Measurements from ENCODE around the gene C14orf132. TPM values are rescaled to one million over a fixed set of nuclear protein-coding genes. Genes with fewer than 3 reads are reported as not detected.

Gene C14orf132
- total RNA-seq, 1 donor from 2014 or later = 38.2 TPM

DNA sequence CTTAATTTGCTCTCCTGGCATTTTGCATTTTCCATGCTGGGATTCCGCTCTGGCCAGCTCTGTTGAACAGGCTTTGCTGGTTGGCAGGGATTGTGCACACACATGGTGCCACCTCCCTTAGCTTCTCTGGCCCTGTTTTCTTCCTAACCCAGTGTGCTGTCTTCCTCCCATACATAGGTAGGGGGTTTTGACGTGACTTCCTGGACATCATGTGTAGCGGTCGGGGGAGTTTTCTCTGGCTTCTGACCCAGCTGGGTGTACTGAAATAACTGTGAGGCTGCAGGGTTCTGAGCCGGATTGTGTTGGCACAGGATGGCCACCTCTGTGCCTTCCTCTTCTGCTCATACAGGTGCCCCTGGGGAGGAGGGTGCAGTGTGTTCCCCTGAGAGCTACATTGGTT is 25.7 kb downstream of the C14orf132 start:
- DNase-seq (ENCODE audit: low read depth, low spot score) = no peak
- Mint-ChIP-seq H3K27me3 (ENCODE audit: low read depth) (no peaks in the 10 kb centered on the region), H3K36me3 (ENCODE audit: low read depth) (no peaks in the 10 kb centered on the region), H3K4me3 (no peak overlapping the region), H3K9me3 (no peaks in the 10 kb centered on the region), H3K4me1 (peaks cover 7% of the 10 kb centered on the region), H3K27ac (ENCODE audit: unreplicated experiment) (no peak overlapping the region)
- TF ChIP-seq, protein P1, sequence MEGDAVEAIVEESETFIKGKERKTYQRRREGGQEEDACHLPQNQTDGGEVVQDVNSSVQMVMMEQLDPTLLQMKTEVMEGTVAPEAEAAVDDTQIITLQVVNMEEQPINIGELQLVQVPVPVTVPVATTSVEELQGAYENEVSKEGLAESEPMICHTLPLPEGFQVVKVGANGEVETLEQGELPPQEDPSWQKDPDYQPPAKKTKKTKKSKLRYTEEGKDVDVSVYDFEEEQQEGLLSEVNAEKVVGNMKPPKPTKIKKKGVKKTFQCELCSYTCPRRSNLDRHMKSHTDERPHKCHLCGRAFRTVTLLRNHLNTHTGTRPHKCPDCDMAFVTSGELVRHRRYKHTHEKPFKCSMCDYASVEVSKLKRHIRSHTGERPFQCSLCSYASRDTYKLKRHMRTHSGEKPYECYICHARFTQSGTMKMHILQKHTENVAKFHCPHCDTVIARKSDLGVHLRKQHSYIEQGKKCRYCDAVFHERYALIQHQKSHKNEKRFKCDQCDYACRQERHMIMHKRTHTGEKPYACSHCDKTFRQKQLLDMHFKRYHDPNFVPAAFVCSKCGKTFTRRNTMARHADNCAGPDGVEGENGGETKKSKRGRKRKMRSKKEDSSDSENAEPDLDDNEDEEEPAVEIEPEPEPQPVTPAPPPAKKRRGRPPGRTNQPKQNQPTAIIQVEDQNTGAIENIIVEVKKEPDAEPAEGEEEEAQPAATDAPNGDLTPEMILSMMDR (conservative IDR thresholded peaks at IDR 0.05) = no peak

DNA sequence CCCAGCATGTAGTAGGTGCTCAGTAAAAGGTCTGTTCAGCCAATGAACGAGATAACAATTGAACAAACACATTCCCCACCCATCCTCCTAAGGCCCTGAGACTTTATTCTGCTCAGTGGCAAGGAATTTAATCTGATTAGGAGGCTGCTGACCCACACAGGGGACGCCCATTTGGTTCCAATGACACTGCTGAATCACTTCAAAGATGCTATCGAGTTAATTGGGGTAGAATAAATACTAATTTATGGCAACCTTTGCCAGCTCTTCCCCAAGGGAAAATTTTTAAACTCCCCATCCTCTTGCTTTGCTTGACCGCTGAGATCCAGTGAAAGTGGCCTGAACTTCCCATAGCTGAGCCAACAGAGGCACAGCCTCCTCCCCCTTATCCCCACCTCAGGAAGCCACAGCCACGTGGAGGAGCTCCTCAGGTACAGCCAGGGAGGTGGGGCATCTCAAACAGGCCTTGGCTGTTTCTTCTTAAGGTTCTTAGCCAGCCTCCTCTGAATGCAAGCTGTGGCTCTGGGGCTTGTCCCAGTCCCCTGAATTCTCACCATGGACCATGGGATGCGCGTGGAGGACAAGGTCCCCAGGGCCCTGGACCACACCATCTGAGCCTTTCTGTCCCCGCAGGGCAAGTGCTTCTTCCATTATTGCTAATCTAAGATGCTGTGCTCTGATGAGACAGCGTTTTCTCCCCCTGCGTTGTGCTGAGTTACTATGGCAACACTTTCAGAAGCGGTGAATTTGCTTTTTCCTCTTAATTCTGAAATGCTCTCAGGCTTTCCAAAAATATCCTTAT is 26.7 kb downstream of the C14orf132 start:
- Mint-ChIP-seq H3K27ac (ENCODE audit: unreplicated experiment) (no peak overlapping the region), H3K9me3 (no peaks in the 10 kb centered on the region), H3K36me3 (ENCODE audit: low read depth) (peaks cover 1% of the 10 kb centered on the region), H3K4me1 (peaks cover 7% of the 10 kb centered on the region), H3K4me3 (no peak overlapping the region), H3K27me3 (ENCODE audit: low read depth) (no peaks in the 10 kb centered on the region)
- no peak for DNase-seq (ENCODE audit: low read depth, low spot score)
- TF ChIP-seq, protein P1 (conservative IDR thresholded peaks at IDR 0.05) = no peak

DNA sequence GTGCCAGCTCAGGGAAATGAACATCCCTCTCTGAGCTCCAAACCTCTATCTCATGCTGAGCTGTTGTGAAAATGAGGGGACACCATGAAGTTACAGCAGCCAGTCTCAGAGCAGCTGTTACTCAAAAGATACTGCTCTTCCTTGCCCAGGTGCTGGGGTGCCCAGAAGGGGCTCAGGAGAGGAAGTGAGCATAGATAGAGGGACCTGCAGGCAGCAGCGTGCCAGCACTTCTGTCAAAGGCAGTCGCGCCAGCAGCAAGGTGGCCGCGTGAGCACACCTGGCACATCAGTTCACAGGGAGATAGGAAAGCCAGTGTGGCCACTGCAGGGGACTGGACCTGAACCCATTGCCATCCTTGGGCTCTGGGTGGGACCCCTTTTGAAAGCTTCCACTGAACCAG is 27.8 kb downstream of the C14orf132 start:
- TF ChIP-seq, protein P1 (conservative IDR thresholded peaks at IDR 0.05) = no peak
- Mint-ChIP-seq H3K27me3 (ENCODE audit: low read depth) (no peaks in the 10 kb centered on the region), H3K4me1 (peaks cover 7% of the 10 kb centered on the region), H3K36me3 (ENCODE audit: low read depth) (peaks cover 3% of the 10 kb centered on the region), H3K27ac (ENCODE audit: unreplicated experiment) (peak overlapping the region; percentile 52), H3K9me3 (no peaks in the 10 kb centered on the region), H3K4me3 (no peak overlapping the region)
- no peak for DNase-seq (ENCODE audit: low read depth, low spot score)

DNA sequence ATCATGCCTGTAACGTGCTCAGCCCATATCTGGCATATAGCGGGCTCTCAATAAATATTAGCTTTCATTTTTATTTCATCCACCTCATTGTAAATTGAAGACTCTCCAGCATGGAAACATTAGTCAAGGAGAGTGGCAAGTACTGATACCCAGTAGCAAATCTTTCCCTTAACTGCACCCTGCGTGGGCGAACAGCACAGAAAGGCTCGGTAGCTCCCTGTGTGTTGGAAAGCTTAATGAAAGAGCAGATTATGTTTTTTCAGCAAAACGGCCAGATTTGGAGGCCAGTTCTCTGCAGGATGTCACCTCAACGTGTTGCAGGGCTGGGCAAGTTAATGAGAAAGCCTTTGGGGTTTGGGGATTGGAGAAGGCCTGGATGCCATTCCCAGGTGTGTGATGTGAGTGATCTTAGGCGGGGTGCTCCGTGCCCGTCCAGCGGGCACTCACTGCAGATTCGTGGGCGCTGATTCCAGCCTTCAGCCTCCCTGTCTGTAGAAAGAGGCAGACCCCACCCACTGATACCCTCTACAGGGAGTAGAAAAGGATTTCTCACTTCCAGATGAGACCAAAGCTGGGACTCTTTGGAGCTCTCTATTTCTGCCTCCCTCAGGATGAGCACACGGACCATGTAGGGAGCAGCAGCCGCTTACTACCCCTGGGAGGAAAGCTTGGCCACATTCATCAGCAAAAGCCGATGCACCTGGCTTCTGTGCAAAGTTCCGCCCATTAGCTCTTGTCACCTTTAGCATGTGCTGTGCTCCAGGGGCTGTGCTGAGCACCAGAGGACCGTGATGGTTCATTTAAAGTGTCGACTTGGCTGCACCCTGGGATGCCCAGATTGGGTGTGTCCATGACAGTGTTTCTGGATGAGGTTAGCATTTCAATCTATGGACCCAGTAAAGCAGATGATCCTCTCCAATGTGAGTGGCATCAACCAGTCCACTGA is 29.1 kb downstream of the C14orf132 start:
- TF ChIP-seq, protein P1 (conservative IDR thresholded peaks at IDR 0.05) = no peak
- Mint-ChIP-seq H3K27ac (ENCODE audit: unreplicated experiment) (no peak overlapping the region), H3K27me3 (ENCODE audit: low read depth) (no peaks in the 10 kb centered on the region), H3K36me3 (ENCODE audit: low read depth) (peaks cover 5% of the 10 kb centered on the region), H3K9me3 (peaks cover 2% of the 10 kb centered on the region), H3K4me1 (peaks cover 7% of the 10 kb centered on the region), H3K4me3 (no peak overlapping the region)
- no peak for DNase-seq (ENCODE audit: low read depth, low spot score)

DNA sequence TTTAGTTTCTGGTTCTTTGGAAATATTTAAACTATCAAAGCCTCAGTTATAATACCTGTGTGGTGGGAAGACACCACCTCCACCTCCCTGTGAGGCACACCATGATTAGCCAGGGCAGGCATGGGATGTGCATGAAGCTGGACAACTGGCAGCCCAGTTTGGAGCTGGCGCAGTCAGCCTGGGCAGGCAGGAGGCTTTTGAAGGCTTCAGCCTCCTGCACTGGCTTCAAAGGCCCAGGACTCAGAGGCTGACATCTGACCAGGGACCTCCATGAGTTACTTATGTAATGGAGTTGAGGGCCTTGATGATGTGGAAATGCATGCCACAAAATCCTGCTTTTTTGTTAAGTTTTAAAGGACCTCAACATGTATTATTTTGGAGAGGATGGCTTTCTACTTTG is 30.3 kb downstream of the C14orf132 start:
- Mint-ChIP-seq H3K9me3 (peaks cover 6% of the 10 kb centered on the region), H3K36me3 (ENCODE audit: low read depth) (peaks cover 9% of the 10 kb centered on the region), H3K27ac (ENCODE audit: unreplicated experiment) (no peak overlapping the region), H3K4me3 (no peak overlapping the region), H3K27me3 (ENCODE audit: low read depth) (no peaks in the 10 kb centered on the region), H3K4me1 (peaks cover 7% of the 10 kb centered on the region)
- TF ChIP-seq, protein P1 (conservative IDR thresholded peaks at IDR 0.05) = no peak
- no peak for DNase-seq (ENCODE audit: low read depth, low spot score)
